ENCODE results near the gene ATR. TPM values are rescaled to one million over a fixed set of nuclear protein-coding genes. Genes with fewer than 3 reads are reported as not detected.
"Not testable (repeated sequence)": the region's sequence is repeated elsewhere in the genome, so short reads cannot be mapped to it uniquely, and the experiment has no call there.

Gene ATR
- total RNA-seq, 2 donors from 2014 or later, result 35.6 to 36.1 TPM

GRCh38 chr3:142447301-142447851 lies 131.2 kb downstream of the ATR start:
- peak overlapping the region; percentile 96 to 98 for H3K27ac ChIP-seq
- H3K27me3 ChIP-seq (replicated peaks; ENCODE audit: insufficient read depth), result no peaks in the 10 kb centered on the region
- peak; percentile 36 for DNase-seq (ENCODE audit: low spot score)
- peak overlapping the region; percentile 85 to 93 for H3K4me3 ChIP-seq
- under 1% methylated on average over 35 of the region's 35 CpGs for WGBS
- TF ChIP-seq POLR2AphosphoS5 (IDR thresholded peaks at IDR 0.05), result no peak
- no peak for TF ChIP-seq POLR2A (IDR thresholded peaks at IDR 0.05)
- no peak for TF ChIP-seq CTCF (IDR thresholded peaks at IDR 0.05)
- no peaks in the 10 kb centered on the region for H3K9me3 ChIP-seq
- intact Hi-C loops (cut with DNase I), result no loop called here
- H3K36me3 ChIP-seq, result no peaks in the 10 kb centered on the region
- peaks cover 6% of the 10 kb centered on the region for H3K4me1 ChIP-seq (replicated peaks)

DNA sequence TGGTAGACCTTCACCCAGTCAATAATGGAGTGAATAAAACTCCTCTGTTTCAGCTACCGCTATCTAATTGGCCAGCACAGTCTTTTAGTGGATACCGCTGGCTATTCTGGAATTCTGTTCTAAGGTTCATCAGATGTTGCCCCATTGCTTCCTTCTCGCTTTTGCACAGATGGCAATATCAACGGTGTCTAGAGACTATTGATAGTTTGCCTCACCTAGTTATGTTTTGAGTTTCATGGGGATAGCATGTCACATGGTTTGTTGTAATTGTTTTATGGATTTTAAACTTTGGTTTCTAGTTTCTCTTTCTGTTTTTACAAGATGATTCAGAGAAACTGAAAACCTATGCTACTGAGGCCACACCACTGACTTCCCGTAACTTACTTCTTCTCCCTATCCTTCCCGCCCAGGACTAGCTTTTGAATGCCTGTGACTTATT lies 132.7 kb downstream of the ATR start:
- no peak overlapping the region for H3K27ac ChIP-seq

DNA sequence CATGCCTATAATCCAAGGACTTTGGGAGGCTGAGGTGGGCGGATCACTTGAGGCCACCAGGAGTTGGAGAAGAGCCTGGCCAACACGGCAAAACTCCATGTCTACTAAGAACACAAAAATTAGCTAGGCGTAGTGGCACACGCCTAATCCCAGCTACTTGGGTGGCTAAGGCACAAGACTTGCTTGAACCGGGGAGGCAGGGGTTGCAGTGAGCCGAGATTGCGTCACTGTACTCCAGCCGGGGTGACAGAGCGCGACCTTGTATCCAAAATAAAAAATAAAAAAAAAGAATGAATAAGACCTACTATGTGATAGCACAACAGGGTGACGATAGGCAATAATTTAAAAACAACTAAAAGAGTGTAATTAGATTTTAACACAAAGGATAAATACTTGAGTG lies 134.2 kb downstream of the ATR start:
- no peaks in the 10 kb centered on the region for H3K36me3 ChIP-seq
- H3K9me3 ChIP-seq, result no peaks in the 10 kb centered on the region
- 98% methylated on average over 11 of the region's 11 CpGs for WGBS
- DNase-seq (ENCODE audit: low spot score), result no peak
- TF ChIP-seq POLR2AphosphoS5 (IDR thresholded peaks at IDR 0.05) (no peak), POLR2A (IDR thresholded peaks at IDR 0.05) (no peak), CTCF (IDR thresholded peaks at IDR 0.05) (no peak)
- H3K27ac ChIP-seq, result no peak overlapping the region
- peaks cover 6% of the 10 kb centered on the region for H3K4me1 ChIP-seq (replicated peaks)
- no peak overlapping the region for H3K4me3 ChIP-seq
- intact Hi-C loops (cut with DNase I), result no loop called here
- H3K27me3 ChIP-seq (replicated peaks; ENCODE audit: insufficient read depth), result no peaks in the 10 kb centered on the region

More for the DNA sequence above, 132.7 kb downstream of the ATR start:
- Histone ChIP-seq H3K4me3 (peak overlapping the region in 1 of 2 donors; percentile 93), H3K4me1 (replicated peaks) (peaks cover 6% of the 10 kb centered on the region), H3K27me3 (replicated peaks; ENCODE audit: insufficient read depth) (no peaks in the 10 kb centered on the region), H3K9me3 (no peaks in the 10 kb centered on the region), H3K36me3 (no peaks in the 10 kb centered on the region)
- intact Hi-C loops (cut with DNase I), result no loop called here
- TF ChIP-seq POLR2A (IDR thresholded peaks at IDR 0.05) (no peak), CTCF (IDR thresholded peaks at IDR 0.05) (no peak), POLR2AphosphoS5 (IDR thresholded peaks at IDR 0.05) (peak; percentile 8)
- DNase-seq (ENCODE audit: low spot score), result no peak
- 81% methylated on average over 6 of the region's 6 CpGs for WGBS

GRCh38 chr3:142443060-142443459 lies 135.5 kb downstream of the ATR start:
- 97% methylated on average over 12 of the region's 12 CpGs for WGBS
- intact Hi-C loops (cut with DNase I); H3K4me1 ChIP-seq (replicated peaks); H3K36me3 ChIP-seq; H3K27me3 ChIP-seq (replicated peaks; ENCODE audit: insufficient read depth); H3K27ac ChIP-seq; H3K4me3 ChIP-seq; DNase-seq (ENCODE audit: low spot score); H3K9me3 ChIP-seq: not testable (repeated sequence)

DNA sequence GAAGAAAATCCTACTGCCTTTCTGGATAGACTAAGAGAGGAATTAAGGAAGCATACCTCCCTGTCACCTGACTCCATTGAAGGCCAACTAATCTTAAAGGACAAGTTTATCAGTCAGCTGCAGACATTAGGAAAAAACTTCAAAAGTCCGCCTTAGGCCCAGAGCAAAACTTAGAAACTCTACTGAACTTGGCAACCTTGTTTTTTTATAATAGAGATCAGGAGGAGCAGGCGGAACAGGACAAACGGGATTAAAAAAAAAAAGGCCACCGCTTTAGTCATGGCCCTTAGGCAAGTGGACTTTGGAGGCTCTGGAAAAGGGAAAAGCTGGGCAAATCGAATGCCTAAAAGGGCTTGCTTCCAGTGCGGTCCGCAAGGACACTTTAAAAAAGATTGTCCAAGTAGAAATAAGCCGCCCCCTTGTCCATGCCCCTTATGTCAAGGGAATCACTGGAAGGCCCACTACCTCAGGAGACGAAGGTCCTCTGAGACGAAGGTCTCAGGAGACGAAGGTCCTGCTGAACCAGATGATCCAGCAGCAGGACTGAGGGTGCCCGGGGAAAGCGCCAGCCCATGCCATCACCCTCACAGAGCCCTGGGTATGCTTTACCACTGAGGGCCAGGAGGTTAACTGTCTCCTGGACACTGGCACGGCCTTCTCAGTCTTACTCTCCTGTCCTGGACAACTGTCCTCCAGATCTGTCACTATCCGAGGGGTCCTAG lies 138.9 kb downstream of the ATR start:
- H3K27ac ChIP-seq; H3K27me3 ChIP-seq (replicated peaks; ENCODE audit: insufficient read depth); H3K4me1 ChIP-seq (replicated peaks); DNase-seq (ENCODE audit: low spot score); H3K36me3 ChIP-seq; intact Hi-C loops (cut with DNase I); H3K4me3 ChIP-seq; H3K9me3 ChIP-seq: not testable (repeated sequence)
- 85% methylated on average over 15 of the region's 15 CpGs for WGBS

GRCh38 chr3:142438096-142438495 lies 140.4 kb downstream of the ATR start:
- H3K36me3 ChIP-seq; H3K4me1 ChIP-seq (replicated peaks); H3K4me3 ChIP-seq; DNase-seq (ENCODE audit: low spot score); H3K27me3 ChIP-seq (replicated peaks; ENCODE audit: insufficient read depth); H3K9me3 ChIP-seq; intact Hi-C loops (cut with DNase I); H3K27ac ChIP-seq: not testable (repeated sequence)
- 93% methylated on average over 11 of the region's 11 CpGs for WGBS

Data from prostate gland (tissue), 2 donors.